HG03139 (cell line): ENCODE results near the gene CHRDL2.
"Not testable (repeated sequence)": the region's sequence is repeated elsewhere in the genome, so short reads cannot be mapped to it uniquely, and the experiment has no call there.

Experiments
- ATAC-seq: cut with Tn5 transposase; IDR thresholded peaks from one replicate; pipeline ENCODE4 v1.9.1; 2021; ENCODE audit not compliant: unreplicated experiment

The CHRDL2 gene

DNA sequence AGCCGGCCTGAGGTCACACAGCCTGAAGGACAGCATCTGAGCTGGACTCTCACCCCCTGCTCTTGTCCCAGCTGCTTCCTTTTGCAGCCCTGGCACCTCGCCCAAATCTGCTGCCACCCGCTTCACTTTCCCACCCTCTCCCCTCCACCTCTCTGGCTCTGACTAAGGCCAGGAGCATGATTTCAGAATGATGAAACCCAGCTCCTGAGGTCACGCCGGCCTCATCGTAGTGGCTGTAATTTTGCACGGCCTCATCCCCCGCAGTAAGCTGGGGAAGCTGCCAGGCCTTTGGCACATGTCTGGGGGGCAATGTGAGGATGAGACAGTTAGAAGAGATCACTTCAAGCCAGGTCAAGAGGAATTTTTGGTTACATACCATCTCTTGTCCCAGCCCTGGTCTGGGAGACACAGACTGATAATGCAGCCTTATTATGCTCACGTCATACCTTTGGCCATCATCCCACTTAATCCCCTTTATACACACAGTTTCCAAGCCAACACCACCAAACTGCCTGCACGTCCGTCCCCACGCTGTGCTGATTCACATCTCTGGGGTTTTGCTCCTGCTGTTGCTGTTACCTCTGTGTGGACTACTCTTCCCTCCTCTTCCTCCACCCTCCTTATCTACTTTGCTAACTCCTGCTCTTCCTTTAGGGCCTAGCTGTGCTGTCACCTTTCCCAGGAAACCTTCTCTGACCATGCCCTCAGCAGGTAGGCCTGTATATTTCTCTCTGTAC lies 58.1 kb downstream of the CHRDL2 start:
- ATAC-seq = no peak

DNA sequence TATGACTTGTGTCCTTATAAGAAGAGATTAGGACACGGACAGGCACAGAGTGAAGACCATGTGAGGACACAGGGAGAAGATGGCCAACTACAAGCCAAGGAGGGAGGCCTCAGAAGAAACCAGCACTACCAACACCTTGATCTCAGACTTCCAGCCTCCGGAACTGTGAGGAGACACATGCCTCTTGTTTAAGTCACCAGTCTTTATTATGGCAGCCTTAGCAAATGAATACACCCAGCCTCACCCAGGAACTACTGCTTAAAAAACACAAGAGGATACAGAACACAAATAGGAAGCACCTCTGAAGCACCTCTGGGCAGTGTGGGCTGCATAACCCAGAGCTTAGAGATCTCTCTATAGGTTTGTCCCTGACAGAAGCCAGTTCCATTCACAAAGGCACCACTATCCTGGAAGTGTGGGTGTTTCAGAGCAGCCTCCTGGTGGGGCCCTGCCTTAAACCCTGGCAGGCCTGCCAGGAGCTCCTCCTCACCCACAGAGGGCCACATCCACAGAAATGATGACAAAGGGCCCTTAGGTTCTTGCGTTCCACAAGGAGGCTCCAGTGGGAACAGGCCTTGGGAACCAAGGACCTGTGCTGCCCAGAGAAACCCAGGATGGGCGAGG lies 58.8 kb downstream of the CHRDL2 start:
- ATAC-seq = no peak

GRCh38 chr11:74671520-74672196 lies 59.6 kb downstream of the CHRDL2 start:
- no peak for ATAC-seq

DNA sequence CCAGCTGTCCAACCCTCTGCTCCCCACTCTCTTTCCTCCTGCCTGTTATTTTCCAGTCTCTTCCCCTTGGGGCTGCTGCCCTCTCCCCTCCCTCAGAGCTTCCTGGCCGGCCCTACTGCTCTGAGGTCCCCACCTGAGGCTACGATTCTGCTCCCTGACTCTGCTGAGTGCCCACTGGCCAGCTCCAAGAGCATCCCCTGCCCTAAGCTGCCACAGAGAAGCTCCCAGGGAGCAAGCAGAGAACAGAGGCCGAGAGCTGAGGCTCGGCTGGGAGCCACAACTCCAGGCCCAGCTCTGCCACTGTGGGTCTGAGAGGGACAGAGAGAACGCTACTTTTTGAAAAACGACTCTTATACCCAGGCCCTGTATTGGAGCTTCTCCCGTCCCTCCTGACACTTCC lies 61.1 kb downstream of the CHRDL2 start:
- ATAC-seq = no peak

GRCh38 chr11:74669211-74670160 lies 61.7 kb downstream of the CHRDL2 start:
- ATAC-seq = no peak

- ATAC-seq = no peak
Measured at GRCh38 chr11:74663315-74663714, 67.9 kb downstream of the CHRDL2 start.

DNA sequence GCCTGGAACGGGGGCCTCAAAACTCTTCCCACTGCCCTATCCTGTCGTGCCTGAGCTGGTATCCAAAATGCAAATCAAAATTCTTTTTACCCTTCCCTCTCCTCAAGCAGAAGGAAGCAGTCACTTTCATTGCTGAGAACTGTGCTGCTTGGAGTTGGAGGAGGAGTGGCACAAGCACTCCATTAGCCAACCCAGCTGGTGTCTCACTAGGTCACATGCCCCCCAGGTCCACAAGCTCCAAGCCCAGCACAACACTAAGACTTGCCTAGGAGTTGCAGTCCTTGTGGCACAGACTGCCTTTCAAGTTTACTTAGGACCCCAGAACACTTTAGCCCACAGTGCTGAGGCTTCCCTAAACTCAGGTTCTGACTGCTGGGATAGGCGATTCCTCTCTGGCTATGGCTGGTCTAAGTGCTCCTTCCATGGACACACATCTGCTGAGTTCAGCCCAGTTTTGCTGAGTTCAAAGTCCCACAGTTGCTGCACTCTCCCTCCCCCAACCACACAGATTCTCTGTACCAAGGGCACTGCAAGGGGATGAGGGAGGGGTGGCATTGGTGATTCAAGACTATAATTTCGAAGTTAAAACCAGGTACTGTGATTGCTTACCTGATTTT lies 68.6 kb downstream of the CHRDL2 start:
- ATAC-seq = no peak

DNA sequence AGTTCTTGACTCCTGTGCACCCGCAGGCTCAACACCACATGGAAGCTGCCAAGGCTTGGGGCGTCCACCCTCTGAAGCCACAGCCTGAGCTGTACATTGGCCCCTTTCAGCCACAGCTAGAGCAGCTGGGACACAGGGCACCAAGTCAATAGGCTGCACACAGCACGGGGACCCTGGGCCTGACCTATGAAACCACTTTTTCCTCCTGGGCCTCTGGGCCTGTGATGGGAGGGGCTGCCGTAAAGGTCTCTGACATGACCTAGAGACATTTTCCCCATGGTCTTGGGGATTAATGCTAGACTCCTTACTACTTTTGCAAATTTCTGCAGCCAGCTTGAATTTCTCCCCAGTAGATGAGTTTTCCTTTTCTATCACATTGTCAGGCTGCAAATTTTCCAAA lies 72.1 kb downstream of the CHRDL2 start:
- not testable (repeated sequence) for ATAC-seq

DNA sequence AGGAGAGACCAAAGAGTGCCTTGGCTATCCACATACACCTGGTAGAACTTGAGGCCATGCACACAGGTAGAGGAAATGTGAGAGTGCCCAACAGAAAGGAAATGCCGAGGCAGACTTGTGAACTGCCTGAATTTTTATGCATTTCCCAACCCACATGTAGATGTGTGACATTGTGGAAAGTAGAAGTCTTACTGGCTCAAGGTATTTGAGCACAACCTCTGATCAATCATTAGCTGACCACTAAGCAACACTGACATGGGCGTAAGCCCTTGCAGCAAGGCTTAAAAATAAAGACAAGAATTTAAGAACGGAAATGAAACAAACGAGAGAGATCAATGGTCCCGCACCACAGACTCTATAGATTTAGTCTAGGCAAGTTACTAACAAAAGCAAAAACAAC lies 76.2 kb downstream of the CHRDL2 start:
- no peak for ATAC-seq

DNA sequence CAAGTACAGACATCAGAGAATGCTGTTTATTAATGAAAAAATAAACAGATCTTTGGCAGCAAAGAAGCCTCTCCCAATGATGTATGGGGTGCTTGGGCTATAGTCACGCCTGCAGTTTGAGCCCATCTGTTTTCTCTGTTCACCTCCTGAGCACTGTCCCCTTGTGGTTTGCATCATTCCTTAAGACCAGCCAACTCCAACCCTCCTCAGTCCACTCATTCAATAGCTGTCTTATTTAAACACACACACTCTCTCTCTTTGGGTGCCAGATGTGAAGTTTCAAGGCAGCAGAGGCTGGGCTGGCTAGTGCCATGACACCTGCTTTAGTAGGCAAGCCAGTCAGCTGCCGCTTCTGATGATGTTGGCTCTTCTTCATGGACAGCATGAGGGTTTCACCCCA lies 80.7 kb downstream of the CHRDL2 start:
- ATAC-seq = no peak

DNA sequence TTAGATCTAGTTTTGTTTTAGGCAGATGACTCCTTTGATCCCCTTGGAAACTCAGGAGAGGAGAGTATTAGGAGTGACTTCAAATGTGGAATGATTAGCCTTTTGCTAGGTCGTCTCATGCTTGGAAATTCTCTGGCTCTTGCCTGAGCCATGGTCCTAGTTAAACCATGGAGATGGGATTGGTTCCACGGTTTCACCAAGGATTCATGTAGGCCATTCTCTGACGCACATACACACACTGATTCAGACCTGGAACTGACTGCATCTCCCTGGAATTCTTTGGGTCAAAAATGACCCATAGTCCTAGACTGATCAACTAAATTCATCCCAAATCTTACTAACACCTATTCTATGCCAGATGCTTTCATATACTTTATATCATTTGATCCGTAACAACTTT lies 82.3 kb downstream of the CHRDL2 start:
- ATAC-seq = no peak

DNA sequence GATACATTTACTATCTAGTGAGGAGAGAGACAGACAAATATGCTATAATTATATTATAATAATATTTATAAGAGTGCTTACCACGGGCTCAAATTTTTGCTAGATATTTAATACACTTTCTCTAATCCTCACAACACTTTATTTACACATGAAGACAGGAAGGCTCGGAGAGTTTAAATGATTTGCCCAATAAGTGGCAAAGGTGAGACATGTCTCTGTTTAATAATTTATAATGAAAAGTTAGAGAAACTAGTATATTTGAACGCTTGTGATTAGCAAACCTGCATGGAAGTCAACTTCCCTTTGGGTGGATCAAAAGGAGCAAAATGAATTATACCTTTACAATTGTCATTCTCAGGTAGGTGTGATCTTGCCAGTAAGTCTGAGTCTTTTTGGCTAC lies 83.4 kb downstream of the CHRDL2 start:
- no peak for ATAC-seq

DNA sequence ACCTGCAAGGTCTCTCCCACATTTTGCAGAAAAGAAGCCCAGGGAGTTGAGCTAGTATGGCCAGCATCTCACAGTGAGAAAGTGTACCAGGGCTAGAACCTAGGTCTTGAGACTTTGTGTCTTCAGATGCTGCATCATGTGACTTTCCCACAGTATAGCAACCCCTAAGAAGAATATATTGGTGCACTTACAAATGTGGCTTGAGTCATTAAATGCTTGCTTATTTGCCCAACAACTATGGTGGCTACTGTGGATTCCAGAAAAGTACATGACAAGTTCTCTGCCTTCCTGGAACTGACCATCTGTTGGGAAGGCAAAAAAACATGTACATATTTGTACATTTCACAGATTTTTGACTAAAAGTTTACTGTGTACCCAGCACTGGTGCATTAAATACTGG lies 83.8 kb downstream of the CHRDL2 start:
- no peak for ATAC-seq

- no peak for ATAC-seq
Measured at GRCh38 chr11:74646954-74647353, 84.3 kb downstream of the CHRDL2 start.
